GM18507 (cell line): Measurements from ENCODE around the gene TNFRSF8.

ENCODE experiments used
- DNase-seq: peaks from one replicate; pipeline ENCODE4 v3.0.0; 2011; ENCODE audit warnings: low read depth; ENCODE audit not compliant: insufficient read length; ENCODE audit errors: extremely low spot score
- FAIRE-seq: peaks from 2 replicates; lab custom pipeline; 2011; peaks lifted over from hg19 to GRCh38; lab: Jason Lieb, UNC

Gene TNFRSF8

GRCh38 chr1:12165342-12165741, 102.2 kb downstream of the TNFRSF8 start:
- DNase-seq (no peak), FAIRE-seq (no peak)

- DNase-seq (peak; percentile 75), FAIRE-seq (peak; percentile 92)
Observed at GRCh38 chr1:12166834-12167492, 103.9 kb downstream of the TNFRSF8 start, which contains the start of gene TNFRSF1B. TSS of gene TNFRSF1B (plus strand) at chr1:12166991. CDS start at chr1:12167092, 101 bp downstream.

DNA sequence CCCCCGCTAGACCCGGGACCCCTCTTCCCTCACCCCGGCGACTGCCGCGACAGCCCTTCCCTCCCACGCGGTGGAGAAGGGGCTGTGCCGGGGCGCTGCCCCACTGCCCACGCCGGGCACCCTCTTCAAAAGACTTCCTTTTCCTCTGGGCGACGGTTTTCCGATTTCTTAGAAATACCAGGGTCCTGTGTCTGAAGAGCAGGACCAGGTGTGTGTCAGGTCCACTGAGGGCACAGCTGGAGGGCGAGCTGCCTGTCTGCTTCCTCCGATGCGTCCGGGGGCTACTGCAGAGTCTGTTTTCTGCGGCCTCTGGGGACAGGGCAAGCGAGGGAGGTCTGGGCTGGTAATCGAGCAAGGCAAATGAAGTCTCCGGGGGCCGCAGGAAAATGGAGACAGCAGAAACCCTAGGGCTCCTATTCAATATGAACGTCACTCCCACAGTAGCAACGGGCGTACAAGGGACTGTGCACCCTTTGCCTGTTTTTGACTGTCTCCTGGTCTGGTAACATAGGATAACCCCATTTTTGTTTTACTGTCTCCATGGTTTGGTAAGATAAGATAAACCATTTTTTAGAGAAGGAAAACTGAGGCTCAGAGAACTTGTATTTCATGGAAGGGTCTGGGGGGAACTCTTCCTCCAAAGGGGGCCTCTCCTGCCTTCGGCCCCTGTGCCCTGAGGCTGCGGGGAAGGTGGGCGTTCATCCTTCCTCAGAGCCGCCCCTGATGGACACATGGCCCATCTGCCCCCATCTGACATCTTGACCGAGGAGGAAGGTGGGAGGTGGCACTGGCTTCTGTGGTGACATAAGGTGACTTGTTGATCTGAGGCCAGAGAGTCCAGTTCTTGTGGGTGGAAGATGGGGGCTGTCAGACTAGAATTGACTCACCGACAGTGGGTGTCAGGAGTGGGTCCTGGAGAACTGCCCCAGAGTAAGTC, 104.7 kb downstream of the TNFRSF8 start:
- FAIRE-seq, result peak; percentile 71
- no peak for DNase-seq

GRCh38 chr1:12168451-12169160, 105.5 kb downstream of the TNFRSF8 start:
- no peak for FAIRE-seq
- no peak for DNase-seq

DNA sequence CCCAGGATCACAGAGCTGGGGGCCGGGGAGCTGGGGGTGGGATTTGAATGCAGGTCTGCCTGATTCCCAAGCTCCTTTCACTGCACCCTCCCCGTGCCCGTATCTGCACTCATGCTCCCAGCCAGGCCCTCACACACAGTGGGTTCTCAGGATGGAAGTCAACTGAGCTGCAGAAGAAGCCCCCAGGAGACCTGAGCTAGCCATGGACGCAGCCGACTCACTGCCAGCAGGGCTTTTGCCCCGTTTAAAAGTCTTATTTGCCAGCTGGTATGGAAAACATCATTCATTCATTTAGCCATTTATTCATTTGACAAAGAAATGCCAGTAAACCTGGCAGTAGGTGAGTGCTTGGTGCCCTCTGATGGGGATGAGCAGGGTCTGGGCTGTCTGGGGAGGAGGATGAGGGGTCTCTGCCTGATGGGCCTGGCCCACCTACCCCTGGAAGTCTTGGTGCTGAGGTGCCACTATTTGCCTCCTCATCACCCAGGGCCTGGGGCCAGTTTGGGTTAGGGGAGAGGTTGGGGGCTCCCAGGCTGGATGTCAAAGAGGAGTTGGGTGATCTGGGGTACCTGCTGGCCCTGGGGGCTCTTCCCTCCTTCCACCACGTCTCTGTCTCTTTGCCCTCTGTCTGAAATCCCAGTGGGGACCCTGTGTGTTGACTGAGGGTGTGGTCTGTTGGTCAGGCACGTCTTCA, 106.5 kb downstream of the TNFRSF8 start:
- no peak for DNase-seq
- no peak for FAIRE-seq

GRCh38 chr1:12170263-12170671, 107.2 kb downstream of the TNFRSF8 start:
- DNase-seq, result no peak
- FAIRE-seq, result no peak

DNA sequence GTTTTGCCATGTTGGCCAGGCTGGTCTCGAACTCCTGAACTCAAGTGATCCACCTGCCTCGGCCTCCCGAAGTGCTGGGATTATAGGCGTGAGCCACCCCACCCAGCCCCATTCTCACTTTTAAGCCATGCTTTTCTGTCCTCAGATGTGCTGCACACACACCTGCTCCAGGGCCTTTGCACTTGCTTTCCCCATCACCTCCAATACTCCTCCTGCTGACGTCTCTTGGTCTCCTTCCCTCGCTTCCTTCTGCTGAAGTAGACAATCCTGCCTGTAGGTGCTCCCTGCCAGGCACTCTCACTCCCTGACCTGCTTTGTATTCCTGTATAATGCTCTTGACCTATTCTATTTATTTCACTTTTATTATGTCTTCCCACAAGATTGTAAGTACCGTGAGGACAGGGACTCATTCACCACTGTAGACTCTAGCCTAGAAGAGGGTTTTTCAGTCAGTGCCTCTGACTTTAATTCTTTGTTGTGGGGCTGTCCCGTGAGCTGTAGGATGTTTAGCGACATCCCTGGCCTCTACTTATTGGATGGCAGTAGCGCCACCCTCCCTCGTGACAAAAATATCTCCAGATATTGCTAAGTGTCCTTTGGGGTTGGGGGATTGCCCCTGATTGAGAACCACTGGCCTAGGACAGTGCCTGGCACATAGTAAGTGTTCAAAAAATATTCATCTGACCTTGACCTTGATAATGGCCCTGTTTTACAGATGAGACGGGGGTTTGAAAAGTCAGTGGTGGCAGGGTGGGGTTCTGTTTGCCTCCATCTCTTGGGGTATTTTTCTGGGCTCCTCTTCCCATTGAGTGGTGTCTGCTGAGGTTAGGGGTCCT, 108.3 kb downstream of the TNFRSF8 start:
- FAIRE-seq, result peak; percentile 63
- no peak for DNase-seq

DNA sequence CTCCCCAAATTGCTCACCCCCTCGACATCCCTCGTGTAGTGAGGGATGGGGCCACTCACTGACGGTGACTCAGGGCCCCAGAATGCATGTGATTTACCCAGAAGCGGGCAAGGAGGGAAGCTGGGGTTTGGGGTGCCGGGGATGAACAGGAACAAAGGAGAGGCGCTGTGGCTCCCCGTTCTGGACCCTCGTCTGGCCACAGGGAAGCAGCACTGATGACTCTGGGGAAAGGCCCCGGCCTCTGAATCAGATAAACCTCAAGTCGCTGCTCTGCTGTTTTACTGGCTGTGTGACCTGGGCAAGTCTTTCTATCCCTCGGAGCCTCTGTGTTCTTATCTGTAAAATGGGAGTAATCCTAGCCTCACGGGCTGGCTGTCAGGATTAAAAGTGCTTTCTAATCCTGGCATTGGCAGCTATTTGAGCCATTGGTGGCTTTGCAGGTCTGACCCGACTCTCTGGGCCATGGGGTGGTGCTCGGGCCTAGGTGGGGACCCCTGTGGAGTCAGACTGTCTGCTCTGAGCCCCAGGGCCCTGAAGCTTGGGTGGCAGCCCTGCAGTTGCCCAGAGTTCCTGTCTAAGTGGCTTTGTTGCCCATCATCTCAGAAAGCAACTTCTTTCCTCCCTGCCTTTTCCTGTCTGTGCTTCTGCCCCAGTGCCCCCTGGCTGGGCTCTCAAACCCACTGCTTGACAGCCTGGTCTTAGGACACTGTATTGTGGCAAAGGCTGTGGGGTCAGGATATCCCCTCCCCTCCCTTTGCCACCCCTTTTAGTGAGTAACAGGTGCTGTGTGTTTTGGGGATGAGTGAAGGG, 109.1 kb downstream of the TNFRSF8 start:
- FAIRE-seq (no peak), DNase-seq (no peak)

GRCh38 chr1:12173041-12173509, 110.0 kb downstream of the TNFRSF8 start:
- no peak for FAIRE-seq
- no peak for DNase-seq

- no peak for DNase-seq
- peak; percentile 81 for FAIRE-seq
Observed at GRCh38 chr1:12173631-12174121, 110.6 kb downstream of the TNFRSF8 start.

DNA sequence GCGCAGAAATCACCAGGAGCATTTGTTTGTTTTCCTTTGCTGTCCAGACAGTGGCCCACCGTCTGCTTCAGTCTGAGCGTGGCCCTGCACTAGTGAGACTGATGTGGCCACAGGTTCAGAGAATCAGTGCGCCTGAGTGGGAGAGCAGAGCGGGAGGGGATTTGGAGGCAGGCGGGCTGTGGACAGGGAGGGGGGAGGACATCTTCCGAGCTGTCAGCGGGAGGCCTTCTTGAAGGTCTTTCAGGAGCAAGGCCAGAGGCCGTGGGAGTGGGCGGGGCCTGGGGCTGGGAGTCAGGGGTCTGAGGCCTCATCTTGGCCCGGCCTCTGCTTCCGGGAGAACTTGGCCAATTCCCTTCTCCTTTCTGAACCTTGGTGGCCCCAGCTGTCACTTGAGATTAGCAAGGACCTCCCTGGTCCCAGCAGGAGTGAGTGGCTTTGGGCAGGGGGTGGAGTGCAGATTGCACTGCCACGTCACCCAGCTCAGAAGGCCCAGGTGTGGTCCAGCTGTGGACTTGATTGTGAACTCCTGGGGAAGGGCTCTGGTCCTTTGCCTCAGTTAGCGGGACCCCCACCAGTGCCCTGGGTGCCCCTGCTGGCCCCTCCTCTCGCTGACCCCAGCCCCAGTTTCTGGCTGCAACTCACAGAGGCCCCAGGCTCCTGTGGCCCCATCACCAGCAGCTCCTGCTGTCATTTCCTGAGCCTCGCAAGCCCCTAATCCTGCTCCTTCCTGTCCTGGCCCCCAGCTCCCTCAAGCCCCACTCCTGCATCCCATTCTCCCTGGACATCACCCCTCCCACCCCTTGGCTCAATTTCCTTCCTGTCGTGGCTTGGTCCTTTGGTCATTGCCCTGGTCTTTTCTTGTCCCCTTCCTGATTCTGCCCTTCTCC, 112.1 kb downstream of the TNFRSF8 start:
- DNase-seq (no peak), FAIRE-seq (no peak)

DNA sequence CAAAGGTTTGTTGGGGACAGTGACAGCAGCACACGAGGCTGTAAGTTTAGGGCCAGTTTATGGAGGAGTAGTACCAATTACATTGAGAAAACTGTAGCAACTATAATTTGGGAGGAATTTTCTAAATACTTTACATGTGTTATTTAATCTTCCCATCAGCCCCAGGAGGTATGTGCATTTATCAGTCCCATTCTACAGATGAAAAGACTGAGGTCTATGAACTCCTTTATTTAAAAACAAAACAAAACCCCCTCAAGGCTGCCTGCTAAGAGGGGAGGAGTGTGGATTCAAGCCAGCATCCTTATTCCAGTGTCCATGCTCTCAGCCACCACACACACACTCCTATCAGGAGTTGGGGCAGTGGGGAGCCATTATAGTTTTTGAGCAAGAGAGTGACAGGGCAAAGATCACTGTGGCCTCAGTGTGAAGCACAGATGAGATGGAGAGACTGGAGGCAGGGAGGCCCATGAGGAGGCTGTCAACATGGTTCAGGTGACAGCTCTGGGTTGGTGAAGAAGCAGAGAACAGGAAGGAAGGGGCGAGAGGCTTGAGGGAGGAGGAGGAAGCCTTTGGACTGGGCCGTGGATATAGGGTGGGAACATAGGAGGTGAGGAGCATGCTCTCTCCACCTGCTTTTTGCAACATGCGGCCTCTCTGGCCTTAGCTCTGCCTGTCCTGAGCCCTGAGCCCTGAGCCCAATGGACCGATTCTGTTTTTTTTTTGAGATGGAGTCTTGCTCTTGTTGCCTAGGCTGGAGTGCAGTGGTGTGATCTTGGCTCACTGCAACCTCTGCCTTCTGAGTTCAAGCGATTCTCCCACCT, 113.4 kb downstream of the TNFRSF8 start:
- DNase-seq (no peak), FAIRE-seq (no peak)

DNA sequence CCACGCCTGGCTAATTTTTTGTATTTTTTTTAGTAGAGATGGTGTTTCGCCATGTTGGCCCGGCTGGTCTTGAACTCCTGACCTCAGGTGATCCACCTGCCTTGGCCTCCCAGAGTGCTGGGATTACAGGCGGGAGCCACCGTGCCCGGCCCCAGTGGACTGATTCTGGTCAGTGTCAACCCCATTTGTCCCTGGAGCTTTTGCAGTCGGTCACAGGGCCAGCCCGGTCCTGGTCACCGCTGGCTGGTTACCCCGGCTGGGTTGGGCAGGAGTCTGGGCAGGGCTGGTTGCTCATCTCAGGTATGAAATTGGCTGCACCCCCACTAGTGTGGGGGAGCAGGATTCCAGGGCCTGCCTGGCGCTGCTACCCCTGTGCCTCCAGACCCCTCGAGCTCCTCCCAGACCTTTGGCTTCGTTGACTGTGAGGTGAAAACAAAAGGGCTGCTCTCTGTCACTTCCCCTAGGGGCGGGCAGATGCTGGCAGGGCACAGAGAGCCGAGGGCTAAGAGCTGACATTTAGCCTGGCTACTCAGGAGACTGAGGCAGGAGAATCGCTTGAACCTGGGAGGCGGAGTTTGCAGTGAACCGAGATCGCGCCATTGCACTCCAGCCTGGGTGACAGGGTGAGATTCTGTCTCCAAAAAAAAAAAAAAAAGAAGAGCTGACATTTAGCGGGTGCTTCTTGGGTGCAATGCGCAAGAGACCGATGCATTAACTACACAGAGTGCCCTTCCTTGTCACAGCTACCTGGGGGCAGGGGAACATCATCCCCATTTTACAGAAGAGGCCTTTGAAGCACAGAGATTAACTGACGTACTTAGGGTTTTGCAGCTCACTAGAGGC, 114.3 kb downstream of the TNFRSF8 start:
- no peak for DNase-seq
- no peak for FAIRE-seq

GRCh38 chr1:12177999-12178441, 114.9 kb downstream of the TNFRSF8 start:
- no peak for DNase-seq

GRCh38 chr1:12178511-12178910, 115.4 kb downstream of the TNFRSF8 start:
- FAIRE-seq, result no peak
- no peak for DNase-seq

More at GRCh38 chr1:12177999-12178441, 114.9 kb downstream of the TNFRSF8 start:
- FAIRE-seq, result no peak
